ENCODE measurements around the gene PARP1.

DNA sequence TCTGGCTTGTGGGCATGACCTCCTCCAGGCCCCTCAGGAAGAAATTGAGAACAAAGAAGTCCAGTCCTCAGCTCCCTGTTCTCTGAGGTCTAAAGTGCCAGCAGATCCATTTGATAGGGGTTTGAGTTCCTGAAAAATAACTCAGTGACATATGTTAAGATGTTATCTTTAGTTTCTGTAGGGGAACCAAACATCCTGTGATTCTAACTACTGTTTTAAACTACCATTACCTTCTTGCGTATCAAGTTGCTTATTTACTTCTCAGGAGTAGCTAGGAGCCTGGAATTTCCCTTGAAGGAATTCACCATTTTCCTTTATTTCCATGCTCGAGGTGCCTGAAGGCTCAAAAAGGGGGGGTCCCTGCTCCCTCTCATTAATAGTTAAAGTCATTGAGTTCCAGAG lies 80.1 kb downstream of the PARP1 start:
- TF ChIP-seq POLR2A (IDR thresholded peaks at IDR 0.05) (no peak), CTCF (IDR thresholded peaks at IDR 0.05) (no peak)
